HG02678 (cell line): ENCODE results near the gene LTBP3.

ENCODE experiments used
- ATAC-seq: cut with Tn5 transposase; IDR thresholded peaks from one replicate; pipeline ENCODE4 v1.9.1; 2021; ENCODE audit warnings: mild to moderate bottlenecking, moderate library complexity; ENCODE audit not compliant: unreplicated experiment

The LTBP3 gene

DNA sequence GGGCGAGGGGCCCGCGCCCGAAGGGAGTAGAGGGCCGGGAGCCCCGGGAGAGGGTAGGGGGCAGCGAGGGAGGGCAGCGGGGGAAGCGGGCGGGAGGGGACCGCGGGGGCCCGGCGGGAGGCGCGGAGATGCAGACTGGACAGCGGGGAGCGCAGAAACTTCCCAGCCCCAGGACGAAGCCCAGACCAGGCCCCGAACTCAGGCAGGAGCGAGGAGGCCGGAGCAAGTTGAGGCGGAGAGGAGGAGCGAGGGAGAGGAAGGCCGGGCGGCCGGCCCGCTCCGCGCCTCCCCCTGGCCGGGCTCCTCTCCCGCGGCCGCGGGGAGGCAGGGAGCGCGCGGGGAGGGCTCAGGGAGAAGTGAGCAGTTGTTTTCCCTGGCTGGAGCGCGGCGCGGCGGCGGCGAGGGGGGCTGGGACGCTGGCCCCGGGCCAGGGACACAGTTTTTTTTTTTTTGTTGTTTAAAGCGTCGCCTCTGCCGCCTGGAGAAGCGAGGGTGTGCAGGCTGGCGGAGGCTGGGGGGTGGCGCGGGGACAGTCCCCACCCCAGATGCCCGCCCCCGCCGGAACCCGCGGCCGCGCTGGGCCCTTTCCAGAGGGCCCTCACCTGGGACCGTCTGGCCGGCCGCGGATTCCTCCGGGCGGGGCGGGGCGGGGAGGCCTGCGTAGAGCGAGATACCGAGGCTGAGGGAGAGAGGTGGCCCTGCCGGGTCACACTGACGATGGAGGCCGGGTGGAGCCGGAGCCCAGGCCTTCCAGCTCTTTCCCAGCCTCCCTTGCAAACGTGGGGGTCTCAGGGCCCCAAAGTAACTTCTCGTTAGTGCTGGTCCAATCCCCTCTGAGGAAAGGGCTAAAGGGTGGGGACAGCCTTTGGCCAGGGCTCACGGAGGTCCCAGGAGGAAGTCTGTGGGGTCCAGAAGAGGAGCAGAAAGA lies at the start of gene LTBP3:
LTBP3 (minus strand) TSS at position 358 of the 928 bp plus-strand sequence. CDS start 400 bp downstream, outside the sequence.
- ATAC-seq, result no peak

DNA sequence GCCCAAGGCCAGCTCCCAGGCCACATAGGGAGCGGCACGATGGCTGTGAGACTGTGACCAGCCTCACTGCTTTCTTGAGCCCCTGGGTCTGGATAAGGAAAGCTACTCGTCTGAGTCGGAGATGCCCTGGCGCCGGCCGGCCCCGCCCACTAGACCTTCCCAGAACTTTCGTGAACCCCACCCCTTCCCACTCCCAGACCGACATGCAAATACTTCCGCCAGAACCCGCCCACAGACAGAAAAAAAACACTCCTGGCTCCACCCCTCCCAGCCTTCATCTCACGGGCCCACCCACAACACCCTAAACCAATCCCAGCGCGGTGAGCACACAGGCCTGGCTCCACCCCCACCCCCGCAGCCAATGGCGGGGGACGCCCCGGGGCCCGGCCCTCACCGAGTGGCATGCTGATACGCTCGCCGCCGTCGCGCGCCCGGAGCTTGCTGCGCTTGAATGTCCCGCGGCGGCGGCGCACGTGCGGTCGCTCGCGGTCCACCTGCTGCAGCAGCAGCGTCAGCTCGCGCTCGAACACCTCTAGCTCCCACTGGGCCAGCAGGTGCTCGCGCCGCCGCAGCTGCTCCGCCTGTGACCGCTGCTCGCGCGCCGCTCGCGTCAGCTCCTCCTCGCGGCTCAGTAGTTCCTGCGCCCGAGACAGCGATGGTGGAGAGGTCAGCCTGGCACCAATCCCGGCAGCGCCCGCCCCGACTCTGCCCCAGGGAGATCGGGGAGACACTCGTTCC lies 48.9 kb upstream of the LTBP3 start:
- no peak for ATAC-seq

DNA sequence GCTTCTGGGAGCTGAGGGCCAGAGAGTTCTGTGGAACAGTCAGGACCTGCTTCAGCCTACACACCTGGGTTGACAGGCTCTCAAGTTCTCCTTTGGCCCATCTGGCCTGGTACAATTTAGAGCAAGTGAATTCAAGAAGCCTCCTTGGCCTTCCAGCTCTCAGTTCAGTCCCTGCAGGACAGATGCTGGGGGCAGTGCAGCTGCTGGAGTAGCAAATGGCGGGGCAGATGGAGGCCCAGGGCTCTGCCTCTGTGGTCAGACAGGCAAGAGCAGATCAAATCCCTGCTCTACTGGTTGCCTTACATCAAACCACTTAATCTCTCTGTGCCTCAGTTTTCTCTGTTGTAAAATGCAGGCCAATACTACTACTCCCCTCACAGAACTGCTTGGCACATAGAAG lies 46.1 kb upstream of the LTBP3 start:
- ATAC-seq, result no peak

DNA sequence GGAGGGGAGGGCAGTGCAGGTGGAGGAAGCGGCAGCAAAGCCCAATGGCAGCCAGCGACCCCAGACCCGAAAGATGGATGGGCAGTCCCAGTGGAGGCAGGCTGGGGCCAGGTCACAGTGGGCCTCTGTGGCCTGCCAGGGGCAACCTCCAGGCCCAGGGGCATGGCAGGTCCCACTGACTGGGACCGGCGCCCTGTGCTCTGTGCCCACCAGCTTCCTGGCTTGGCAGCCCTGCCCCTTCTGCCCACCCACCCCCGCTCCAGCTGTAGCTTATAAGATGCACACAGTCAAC lies 41.7 kb upstream of the LTBP3 start:
- ATAC-seq, result no peak

DNA sequence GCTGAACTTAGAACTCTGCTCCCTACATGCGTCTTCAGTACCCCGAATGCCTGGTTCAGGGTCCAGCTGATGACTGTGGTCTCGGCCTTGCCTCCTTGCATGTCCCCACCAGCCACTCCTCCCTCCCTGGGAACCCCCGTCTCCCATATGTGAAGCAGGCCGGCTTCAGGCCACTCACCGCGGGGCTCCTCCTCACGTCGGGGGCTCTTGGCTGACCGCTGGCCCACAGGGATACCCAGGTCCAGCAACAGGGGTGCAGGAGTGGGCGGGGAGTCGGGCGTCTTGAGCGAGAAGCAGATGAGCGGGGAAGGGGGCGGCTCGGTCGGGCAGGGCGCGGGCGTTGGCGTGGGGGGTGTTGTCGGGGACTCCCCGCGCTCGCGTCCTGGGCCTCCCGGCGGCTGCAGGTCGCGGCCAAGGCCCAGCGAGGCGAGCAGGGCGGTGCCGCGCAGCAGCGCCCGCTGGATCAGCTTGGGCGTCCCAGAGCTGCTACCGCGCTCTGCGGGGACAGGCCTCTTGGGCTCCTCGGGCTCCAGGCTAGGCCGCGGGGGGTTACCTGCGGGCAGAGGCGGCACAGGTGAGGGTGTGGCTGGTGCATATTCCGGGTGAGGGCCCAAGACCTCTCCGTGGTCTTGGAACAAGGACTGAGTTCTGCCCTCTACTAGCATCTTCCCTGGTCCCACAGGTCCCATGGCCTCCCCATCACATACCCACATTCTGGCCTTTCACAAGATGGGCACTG lies 41.2 kb upstream of the LTBP3 start:
- no peak for ATAC-seq

DNA sequence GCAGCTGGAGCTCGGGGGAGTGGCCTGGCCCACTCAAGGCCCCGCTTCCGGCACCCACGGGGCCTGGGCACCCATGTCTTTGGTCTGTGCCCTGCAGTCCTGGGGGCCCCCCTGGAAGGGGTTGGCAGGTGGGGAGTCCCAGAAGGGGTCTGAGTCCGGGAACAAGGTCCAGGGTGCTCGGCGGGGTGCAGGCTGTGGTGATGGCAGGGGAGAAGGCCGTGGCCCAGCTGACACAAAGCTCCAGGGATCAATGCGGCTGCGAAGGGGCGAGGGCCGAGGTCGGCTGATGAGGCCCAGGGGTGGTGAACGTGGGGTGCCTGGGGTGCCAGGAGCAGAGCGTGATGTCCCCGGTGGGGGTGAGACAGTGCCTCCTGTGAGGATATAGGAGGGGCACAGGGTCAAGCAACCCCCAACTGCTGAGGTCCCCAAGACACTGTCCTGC lies 40.1 kb upstream of the LTBP3 start:
- ATAC-seq, result no peak

DNA sequence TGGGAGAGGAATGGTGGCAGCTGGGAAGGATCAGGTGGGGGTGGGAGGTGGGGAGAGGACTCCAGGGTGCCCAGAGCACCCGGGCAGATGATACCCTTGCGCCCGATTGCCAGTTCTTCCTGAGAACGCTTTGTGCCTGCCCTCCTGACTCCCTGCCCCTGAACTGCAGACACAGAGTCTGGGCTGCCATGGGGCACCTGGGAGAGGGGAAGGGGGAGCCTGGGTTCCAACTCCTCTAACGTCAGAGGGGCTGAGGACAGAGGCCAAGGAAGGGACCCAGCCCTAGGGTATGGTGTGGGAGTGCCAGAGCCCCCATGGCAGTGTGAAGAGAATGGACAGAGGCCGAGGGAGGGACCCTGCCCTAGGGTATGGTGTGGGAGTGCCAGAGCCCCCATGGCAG lies 38.4 kb upstream of the LTBP3 start:
- ATAC-seq, result no peak

DNA sequence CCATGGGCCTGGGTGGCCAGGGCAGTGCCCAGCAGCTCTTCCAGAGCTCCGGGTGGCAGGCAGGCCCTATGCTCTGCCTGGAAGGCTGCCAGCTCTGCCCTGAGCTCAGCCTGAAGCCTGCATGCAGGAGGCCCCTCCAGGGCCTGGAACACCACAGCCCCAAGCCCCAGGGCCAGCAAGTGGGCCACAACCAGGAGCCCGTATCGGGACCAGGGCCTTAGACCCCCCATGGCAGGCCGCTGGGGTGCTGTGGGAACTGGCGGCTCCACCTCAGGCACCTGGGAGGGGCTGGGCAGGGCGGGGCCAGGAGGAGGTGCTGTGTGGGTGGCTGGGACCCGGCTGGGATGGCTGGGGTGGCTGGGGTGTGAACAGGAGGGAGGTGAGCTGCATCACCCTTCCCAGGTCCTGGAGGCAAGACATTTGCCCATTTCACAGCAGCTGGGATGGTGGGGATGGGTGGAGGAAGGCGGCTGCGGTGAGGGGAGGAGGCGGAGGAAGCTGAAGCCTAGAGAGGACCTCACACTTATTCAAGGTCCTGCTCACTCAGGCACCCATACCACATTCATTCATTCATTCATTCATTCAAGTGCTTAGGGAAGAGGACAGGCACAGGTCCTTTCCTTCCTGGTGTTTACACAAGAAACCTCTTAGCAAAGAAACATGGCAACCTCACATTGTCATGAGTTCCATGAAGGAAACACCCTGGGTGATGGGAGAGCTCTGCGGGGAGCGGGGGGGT lies 37.6 kb upstream of the LTBP3 start, which contains the start of gene KCNK7:
KCNK7 (minus strand) TSS at position 258 of the 739 bp plus-strand sequence; CDS start at position 230, 28 bp downstream.
- ATAC-seq, result no peak

DNA sequence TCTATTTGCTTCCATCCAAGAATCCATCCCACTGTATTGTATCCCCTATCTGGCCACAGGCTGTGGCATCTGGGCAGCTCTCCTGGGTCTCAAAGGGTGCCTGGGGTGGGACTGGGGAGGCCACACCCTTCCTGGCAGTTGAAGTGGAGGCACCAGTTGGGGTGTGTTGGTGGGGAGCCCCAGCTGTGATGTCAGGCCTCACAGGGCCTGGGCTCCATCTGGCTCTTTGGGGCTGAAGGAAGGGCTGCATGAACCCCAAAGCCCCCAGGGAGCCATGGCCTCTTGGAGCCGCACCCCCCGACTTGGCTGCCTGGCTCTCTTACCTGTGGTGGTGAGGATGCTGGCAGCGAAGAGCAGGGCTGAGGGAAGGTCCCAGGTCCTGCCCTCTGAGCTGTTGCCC lies 37.0 kb upstream of the LTBP3 start:
- no peak for ATAC-seq

DNA sequence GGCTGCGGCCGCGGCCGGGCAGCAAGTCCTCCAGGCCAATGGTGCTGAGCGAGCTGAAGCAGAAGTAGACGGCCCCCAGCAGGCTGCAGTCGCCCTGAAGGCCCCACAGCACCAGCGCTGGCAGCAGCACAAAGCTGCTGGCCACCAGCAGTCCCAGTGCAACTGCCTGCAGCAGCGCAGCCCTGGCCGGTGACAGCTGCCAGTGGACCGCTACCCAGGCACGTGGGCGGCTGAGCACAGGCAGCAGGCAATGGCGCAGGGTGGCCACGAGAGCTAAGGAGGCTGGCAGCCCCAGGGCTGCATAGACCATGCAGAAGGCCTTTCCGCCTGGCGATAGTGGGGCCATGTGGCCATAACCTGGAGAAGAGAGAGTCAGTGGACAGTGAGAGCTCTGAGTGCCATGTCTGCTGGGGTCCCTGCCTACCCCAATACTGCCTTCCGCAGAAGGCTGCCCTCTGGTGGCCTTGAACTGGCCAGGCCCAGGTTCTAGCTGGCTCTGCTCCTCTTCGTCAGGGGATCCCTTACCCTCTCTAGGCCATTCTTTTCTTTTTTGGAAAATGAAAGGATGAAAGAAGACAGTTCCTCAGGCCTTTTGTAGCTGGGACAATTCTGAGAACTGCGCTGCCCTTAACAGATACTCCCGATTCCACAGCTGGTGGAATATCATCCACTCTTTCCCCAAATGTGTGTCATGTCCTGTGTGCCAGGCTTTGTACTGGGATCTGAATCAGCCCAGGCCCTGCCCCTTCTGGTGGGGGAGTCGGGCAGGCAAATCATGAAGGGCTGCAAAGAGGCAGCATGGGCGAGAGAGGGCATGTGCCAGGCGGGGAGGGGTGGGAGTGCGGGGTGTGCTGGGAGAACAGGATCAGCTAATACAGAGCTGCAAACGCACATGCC lies 35.6 kb upstream of the LTBP3 start:
- no peak for ATAC-seq

DNA sequence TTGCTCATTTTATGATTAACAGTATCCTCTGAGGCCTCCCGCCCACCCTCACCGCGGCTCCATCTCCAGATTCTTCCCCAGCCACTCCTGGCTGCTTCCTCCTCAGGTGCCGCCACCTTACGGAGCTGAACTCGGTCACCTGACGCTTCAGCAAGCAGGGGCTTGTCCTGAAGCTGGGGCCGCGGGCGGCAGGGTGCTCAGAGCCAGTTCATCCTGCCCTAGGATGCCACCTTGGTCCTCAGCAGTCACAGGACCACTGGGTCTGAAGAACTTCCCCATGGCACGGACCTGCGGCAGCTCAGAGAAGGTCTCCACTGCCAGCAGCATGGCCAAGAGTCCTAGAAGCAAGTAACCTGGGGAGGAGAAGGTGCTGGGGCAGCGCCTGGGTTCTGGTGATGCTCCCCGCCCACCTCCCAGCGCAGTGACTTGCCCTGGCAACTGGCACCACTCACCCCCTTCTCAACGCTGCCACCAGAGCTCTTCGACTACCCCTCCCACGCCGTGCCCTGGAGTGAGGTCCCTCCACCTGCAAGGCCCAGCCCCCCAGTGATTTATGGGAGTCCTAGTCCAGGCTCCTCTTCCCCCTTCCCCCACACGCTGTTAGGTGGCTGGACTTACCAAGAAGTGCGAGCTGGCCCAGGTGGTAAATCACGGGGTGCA lies 34.8 kb upstream of the LTBP3 start:
- ATAC-seq, result no peak

DNA sequence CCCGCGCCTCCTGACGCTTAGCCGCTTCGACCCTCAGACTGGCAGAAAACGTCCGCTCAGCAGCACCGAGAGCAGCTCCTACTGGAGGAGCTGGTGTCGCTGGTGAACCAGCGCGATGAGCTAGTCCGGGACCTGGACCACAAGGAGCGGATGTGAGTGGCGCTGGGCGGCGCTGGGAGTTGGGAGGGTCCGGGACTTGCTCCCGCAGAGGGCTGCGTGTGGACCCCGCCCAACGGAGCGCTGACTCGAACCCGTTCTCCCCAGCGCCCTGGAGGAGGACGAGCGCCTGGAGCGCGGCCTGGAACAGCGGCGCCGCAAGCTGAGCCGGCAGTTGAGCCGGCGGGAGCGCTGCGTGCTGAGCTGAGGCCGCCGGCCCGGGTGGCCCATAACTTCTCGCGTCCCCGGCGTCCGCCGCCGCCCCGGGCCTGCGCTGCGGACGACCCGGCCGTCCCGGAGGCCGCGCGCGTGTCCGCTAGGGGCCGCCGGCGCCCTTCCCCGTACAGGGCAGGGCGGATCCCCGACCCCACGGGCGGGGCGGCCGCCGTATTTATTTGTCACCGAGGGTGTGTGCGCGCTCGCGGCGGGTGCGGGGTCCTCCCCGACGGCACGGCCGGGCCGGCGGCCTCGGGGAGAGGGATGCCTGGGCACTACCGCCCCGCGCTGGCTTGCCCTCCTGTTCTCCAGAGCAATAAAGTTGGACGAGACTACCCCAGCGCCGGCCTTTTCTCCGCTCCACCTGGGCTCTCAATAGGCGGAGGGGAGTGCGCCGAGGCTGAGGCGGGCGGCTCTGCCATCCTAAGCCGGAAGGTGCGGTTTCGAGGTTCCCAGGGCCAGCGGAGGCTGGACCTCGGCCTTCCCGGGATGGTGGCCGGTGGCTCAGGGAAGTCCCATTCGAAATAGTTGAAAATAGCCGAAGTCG lies 34.0 kb upstream of the LTBP3 start:
- no peak for ATAC-seq

DNA sequence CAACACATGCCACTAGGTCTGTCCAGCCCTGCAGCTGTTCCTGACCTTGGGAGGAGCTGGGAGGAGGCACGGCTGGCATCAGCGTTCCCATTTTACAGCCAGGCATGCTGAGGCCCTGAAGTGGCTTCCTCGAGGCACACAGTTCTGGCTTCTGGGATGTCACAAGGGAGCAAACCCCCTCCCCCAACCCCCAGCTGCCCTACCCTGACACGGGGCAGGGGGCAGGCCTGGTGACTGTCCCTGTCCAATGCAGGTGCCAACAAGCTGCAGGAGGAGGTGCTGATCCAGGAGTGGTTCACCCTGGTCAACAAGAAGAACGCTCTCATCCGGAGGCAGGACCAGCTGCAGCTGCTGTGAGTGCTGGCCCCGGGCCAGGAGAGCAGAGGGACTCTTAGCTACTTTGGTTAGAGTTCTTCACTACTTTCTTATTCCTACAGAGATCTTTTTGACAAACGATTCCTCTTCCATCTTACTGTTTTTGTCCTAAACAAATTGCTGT lies 32.1 kb upstream of the LTBP3 start:
- ATAC-seq, result no peak

DNA sequence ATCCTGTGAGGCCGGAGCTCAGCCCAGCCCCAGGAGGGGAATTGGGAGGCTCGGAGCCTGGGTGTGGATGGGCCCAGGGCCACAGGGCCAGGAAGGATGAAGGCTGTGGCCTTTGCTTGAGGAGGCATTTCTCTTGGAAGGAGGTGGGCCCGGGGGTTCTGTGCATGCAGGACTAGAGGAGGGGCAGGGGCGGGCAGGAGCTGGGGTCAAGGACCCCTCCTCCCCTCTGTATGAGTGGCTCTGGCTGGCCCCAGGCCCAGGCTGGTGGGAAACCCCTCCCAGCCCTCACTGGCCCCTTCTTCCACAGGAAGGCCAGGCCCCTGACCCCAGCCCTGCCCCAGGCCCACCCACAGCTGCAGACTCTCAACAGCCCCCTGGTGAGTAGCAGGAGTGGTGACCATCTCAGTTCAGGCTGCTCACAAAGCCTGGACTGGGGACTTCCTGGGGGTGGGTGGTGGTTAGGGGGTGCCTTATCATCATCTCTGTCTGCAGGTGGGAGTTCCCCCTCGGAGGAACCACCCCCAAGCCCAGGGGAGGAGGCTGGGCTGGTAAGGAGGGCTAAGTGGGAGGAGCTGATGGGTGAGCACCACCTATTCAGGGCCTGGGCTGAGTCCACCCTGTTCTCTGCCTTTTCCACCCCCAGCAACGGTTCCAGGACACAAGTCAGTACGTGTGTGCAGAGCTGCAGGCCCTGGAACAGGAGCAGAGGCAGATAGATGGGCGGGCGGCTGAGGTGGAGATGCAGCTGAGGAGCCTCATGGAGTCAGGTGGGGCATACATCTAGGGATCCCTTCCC lies 31.5 kb upstream of the LTBP3 start:
- no peak for ATAC-seq

DNA sequence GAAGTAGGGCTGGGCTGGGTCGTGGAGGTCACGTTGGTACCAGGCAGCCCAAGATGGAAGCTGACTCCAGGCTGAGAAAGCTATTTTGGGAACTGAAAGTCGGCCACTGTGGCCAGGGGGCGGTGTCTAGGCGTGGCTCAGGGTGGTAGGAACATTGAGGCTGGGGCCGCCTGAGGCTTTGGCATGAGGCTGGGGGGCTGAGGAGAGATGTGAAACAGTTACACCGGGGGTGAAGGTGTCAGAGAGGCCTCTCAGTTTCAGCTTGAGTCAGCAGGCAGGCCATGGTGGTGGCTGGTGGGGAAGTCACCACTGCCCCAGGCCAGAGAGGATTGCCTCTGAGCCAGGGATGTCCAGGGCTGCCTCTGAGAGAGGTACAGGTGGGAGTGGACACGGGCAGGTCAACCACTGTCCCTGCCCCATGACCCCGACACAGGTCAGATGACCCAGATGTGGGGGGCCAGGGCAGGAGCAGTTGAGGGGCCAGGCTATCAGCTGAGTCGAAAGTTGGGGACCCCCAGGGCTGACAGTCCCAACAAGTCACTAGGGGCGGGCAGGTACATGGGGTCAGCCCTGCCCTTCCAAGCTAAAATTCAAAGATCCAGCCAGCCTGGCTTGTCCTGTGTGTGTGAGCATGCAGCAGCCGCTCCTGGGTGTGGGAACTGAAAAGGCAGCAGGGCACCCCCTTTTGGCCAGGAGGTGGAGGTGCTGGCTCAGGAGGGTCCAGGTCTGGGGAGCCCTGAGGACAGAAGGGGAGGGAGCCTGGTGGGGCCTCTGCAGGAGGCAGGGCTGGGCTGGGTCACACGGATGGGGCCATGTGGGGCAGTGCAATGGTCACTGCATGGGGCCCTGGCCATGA lies 30.3 kb upstream of the LTBP3 start:
- ATAC-seq, result peak; percentile 79

DNA sequence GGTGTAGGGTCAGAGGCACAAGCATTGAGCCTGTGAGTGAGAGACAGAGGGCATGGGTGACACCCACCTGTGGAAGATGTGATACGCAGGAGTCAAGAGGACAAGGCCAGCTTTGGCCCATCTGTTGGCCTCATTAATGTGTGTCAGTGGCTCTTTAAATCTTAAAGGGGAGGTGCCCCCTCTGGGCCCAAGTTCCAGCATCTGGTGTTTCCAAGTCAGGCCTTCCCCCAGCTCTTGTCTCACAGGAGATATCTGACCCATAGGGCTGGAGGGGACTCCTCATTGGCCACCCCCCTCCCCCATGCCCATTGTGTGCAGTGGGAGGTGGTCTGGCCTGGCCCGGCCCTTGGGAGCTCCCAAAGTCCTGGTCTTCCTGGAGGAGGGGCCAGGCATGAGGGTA lies 28.5 kb upstream of the LTBP3 start:
- ATAC-seq, result no peak
